OCI-LY3 (cell line): ENCODE data around the gene POP5.

Experiments used
- H2AFZ ChIP-seq: fragments of 200-600, 300-600 bp; shearing (Covaris generic); 2 replicates; pipeline ENCODE4 v1.6.0; 2014; ENCODE audit warnings: antibody characterized with exemption, low read depth, low read length
- H3K27ac ChIP-seq: fragments of 200-600, 300-600 bp; sonication (generic); 2 replicates; pipeline ENCODE4 v1.5.1; 2014; ENCODE audit warnings: mild to moderate bottlenecking, low read length, moderate library complexity, mixed read lengths
- H3K27me3 ChIP-seq: fragments of 200-600, 300-600 bp; sonication (generic); 2 replicates; pipeline ENCODE4 v1.6.1; 2014; ENCODE audit warnings: low read depth, low read length, mixed read lengths
- H3K36me3 ChIP-seq: fragments of 200-600, 300-600 bp; sonication (generic); replicated peaks from 2 replicates; pipeline ENCODE3; 2014; ENCODE audit warnings: low read depth, low read length, mixed read lengths
- H3K4me1 ChIP-seq: fragments of 300-600, 200-600 bp; sonication (generic); 2 replicates; pipeline ENCODE4 v1.6.1; 2014; ENCODE audit warnings: low read length, mixed read lengths
- H3K4me2 ChIP-seq: fragments of 200-600, 300-600 bp; sonication (generic); 2 replicates; pipeline ENCODE4 v1.6.1; 2014; ENCODE audit warnings: low read length, mixed read lengths
- H3K4me3 ChIP-seq: fragments of 300-600, 200-600 bp; sonication (generic); 2 replicates; pipeline ENCODE4 v1.5.1; 2014; ENCODE audit warnings: antibody characterized with exemption, mild to moderate bottlenecking, low read length, moderate library complexity
- H3K79me2 ChIP-seq: fragments of 300-600, 200-600 bp; shearing (Covaris generic); 2 replicates; pipeline ENCODE4 v1.6.1; 2014; ENCODE audit warnings: mild to moderate bottlenecking, low read length, mixed read lengths
- H3K9ac ChIP-seq: fragments of 300-600, 200-600 bp; shearing (Covaris generic); 2 replicates; pipeline ENCODE4 v1.6.0; 2014; ENCODE audit warnings: mild to moderate bottlenecking, low read length, moderate library complexity
- H3K9me3 ChIP-seq: fragments of 200-600, 300-600 bp; shearing (Covaris generic); 2 replicates; pipeline ENCODE4 v1.6.1; 2014; ENCODE audit warnings: low read length, mixed read lengths; ENCODE audit not compliant: insufficient read depth
- H4K20me1 ChIP-seq: fragments of 200-600, 300-600 bp; sonication (generic); 2 replicates; pipeline ENCODE4 v1.6.1; 2016; ENCODE audit warnings: low read length, mixed read lengths; ENCODE audit not compliant: insufficient read depth
- EZH2phosphoT487 ChIP-seq: fragments of 200-600 bp; shearing (Covaris generic); IDR thresholded peaks from 2 replicates; pipeline ENCODE4 v1.6.1; 2018; ENCODE audit warnings: antibody characterized with exemption, mixed run types, low read depth
- TF ChIP-seq, protein P1 (sequence below): fragments of 200-600, 300-600 bp; sonication (generic); IDR thresholded peaks from 2 replicates; pipeline ENCODE4 v1.5.1; 2014; ENCODE audit warnings: antibody characterized with exemption, low read length, low read depth

Gene POP5

DNA sequence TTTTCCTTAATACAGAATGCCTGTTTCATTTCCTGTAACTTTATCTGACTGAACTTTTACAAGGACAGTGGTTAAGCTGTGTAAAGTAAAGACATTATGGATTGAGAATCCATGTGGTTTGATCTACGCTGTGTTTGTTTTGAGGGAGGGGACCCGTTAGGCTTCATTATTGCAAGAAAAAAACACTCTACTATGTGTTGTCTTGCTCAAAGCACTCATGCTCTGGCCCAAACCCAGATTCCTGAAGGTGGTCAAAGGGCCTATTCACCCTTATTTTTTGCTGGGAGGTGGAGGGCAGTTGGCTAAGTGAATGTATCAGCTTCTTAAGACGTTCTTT, 35.2 kb downstream of the POP5 start:
- Histone ChIP-seq H3K27me3 (no peaks in the 10 kb centered on the region), H3K79me2 (peaks cover 83% of the 10 kb centered on the region), H3K27ac (no peak overlapping the region), H3K4me1 (no peaks in the 10 kb centered on the region), H4K20me1 (peaks cover 43% of the 10 kb centered on the region), H3K9me3 (no peaks in the 10 kb centered on the region), H3K4me2 (no peak overlapping the region), H2AFZ (no peak overlapping the region), H3K9ac (no peak overlapping the region), H3K4me3 (no peak overlapping the region), H3K36me3 (peaks cover 38% of the 10 kb centered on the region)
- TF ChIP-seq, protein P1, sequence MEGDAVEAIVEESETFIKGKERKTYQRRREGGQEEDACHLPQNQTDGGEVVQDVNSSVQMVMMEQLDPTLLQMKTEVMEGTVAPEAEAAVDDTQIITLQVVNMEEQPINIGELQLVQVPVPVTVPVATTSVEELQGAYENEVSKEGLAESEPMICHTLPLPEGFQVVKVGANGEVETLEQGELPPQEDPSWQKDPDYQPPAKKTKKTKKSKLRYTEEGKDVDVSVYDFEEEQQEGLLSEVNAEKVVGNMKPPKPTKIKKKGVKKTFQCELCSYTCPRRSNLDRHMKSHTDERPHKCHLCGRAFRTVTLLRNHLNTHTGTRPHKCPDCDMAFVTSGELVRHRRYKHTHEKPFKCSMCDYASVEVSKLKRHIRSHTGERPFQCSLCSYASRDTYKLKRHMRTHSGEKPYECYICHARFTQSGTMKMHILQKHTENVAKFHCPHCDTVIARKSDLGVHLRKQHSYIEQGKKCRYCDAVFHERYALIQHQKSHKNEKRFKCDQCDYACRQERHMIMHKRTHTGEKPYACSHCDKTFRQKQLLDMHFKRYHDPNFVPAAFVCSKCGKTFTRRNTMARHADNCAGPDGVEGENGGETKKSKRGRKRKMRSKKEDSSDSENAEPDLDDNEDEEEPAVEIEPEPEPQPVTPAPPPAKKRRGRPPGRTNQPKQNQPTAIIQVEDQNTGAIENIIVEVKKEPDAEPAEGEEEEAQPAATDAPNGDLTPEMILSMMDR, result no peak
- no peak for TF ChIP-seq EZH2phosphoT487

DNA sequence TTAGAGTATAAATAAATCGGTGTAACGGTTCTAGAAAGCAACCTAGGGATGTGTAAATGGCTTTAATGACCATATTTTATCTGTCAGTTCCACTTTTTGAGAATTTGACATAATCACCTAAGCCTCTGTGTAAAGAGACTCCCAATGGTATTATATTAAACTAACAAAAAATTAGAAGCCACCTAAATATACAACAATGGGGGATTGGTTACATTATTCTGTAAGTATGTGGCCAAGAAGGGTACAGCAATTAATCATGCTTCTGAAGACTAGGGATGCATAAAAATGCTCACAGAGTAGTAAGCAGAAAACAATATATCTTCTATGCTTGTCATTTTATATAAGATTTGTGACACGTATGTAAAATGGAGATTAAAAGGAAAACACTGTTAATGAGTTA, 36.5 kb downstream of the POP5 start:
- no peaks in the 10 kb centered on the region for H3K4me1 ChIP-seq
- no peak overlapping the region for H3K9ac ChIP-seq
- H4K20me1 ChIP-seq, result peaks cover 49% of the 10 kb centered on the region
- no peak overlapping the region for H3K27ac ChIP-seq
- no peaks in the 10 kb centered on the region for H3K27me3 ChIP-seq
- H3K4me3 ChIP-seq, result no peak overlapping the region
- no peak overlapping the region for H2AFZ ChIP-seq
- peaks cover 90% of the 10 kb centered on the region for H3K79me2 ChIP-seq
- TF ChIP-seq, protein P1, result no peak
- TF ChIP-seq EZH2phosphoT487, result no peak
- H3K9me3 ChIP-seq, result no peaks in the 10 kb centered on the region
- peaks cover 45% of the 10 kb centered on the region for H3K36me3 ChIP-seq
- H3K4me2 ChIP-seq, result no peak overlapping the region

DNA sequence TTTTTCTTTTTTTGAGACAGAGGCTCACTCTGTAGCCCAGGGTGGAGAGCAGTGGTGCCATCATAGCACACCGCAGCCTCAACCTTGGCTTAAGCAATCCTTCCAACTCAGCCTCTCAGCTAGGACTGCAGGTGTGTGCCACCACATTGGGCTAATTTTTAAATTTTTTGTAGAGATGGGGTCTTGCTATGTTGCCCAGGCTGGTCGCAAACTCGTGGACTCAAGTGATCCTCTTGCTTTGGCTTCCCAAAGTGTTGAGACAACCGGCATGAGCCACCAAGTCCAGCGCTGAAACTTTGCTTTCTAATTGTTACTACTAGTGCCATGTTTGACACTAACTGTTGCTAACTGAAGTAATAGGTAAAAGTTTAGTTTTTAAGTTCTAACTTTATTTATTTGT, 39.0 kb downstream of the POP5 start:
- peaks cover 5% of the 10 kb centered on the region; the same call in 1 of the 2 replicates for H3K4me1 ChIP-seq
- no peak overlapping the region for H2AFZ ChIP-seq
- H3K9ac ChIP-seq, result no peak overlapping the region
- TF ChIP-seq, protein P1, result no peak
- no peak for TF ChIP-seq EZH2phosphoT487
- H3K9me3 ChIP-seq, result no peaks in the 10 kb centered on the region
- no peak overlapping the region for H3K4me3 ChIP-seq
- H3K27ac ChIP-seq, result no peak overlapping the region
- H3K4me2 ChIP-seq, result no peak overlapping the region
- H3K79me2 ChIP-seq, result peaks cover 95% of the 10 kb centered on the region
- no peaks in the 10 kb centered on the region for H3K27me3 ChIP-seq
- peaks cover 46% of the 10 kb centered on the region for H3K36me3 ChIP-seq
- peaks cover 66% of the 10 kb centered on the region for H4K20me1 ChIP-seq

DNA sequence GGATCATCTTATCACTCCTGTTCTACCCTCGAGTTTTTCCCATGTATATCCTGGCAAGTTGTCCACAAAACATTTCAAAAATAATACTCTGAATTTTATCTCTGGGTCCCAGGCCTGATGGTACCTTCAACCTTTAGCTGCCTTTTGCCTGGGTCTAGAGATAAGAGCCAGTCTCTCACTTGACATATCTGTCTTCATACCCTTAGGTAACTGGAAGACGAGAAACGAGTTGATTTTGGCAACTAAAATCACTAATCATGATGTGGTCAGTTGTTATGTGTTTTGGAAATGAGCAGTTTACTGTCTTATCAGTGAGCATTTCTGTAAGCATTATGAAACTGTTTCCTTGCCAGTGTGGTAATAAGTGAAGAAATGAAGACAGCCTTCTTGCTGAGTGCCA, 40.8 kb downstream of the POP5 start:
- H3K9ac ChIP-seq, result no peak overlapping the region
- no peak overlapping the region for H3K4me2 ChIP-seq
- H3K27me3 ChIP-seq, result no peaks in the 10 kb centered on the region
- peaks cover 46% of the 10 kb centered on the region for H3K36me3 ChIP-seq
- peaks cover 96% of the 10 kb centered on the region for H3K79me2 ChIP-seq
- H3K9me3 ChIP-seq, result no peaks in the 10 kb centered on the region
- no peak for TF ChIP-seq EZH2phosphoT487
- TF ChIP-seq, protein P1, result no peak
- H4K20me1 ChIP-seq, result peaks cover 72% of the 10 kb centered on the region
- peaks cover 20% of the 10 kb centered on the region for H3K4me1 ChIP-seq
- H3K27ac ChIP-seq, result no peak overlapping the region
- H2AFZ ChIP-seq, result no peak overlapping the region
- no peak overlapping the region for H3K4me3 ChIP-seq
